Measurements from ENCODE around the gene ALG12. TPM values are rescaled to one million over a fixed set of nuclear protein-coding genes. Genes with fewer than 3 reads are reported as not detected.

The ALG12 gene
- total and polyA plus RNA-seq, 2 of the 8 experiments (the other 6 are each of a cell fraction or from before 2014, with no cell fraction given): 13.4 to 22.5 TPM

DNA sequence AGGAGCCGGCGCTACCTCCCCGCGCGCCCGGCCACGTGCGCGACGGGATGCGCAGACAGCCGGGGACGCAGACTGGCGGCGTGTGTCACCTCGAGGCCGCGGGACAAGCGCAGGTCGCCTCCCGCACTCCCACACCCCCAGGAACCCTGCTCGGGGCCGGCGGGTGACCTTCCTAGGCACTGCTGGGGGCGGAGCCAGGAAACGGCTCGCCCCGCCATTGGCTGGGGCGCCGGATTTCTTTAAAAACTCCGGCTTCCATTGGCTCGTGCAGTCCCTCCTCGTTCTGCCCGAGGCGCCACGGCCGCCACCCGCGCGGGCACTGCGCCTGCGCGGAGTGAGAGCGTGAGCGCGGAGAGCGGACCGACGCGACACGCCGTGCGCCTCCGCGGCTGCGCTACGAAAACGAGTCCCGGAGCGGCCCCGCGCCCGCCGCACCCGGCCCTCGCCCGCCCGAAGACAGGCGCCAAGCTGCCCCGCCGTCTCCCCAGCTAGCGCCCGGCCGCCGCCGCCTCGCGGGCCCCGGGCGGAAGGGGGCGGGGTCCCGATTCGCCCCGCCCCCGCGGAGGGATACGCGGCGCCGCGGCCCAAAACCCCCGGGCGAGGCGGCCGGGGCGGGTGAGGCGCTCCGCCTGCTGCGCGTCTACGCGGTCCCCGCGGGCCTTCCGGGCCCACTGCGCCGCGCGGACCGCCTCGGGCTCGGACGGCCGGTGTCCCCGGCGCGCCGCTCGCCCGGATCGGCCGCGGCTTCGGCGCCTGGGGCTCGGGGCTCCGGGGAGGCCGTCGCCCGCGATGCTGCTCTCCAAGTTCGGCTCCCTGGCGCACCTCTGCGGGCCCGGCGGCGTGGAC, 42.1 kb upstream of the ALG12 start, which contains the start of gene PIM3:
Gene PIM3, plus strand, starts transcription at position 614 of the 846 bp plus-strand sequence. Its CDS starts 176 bp downstream, at position 790.
- Histone ChIP-seq H3K14ac (ENCODE audit: insufficient read length) (no peak within 1 kb of the TSS), H4K5ac (ENCODE audit: insufficient read length, low read depth, low read length) (peak within 1 kb of the TSS; percentile 77), H3K23ac (ENCODE audit: insufficient read length) (no peak within 1 kb of the TSS), H2AFZ (ENCODE audit: low read length) (no peak within 1 kb of the TSS), H3K23me2 (ENCODE audit: low read depth, low read length) (peaks cover 13% of the 10 kb centered on the region; the same call in 1 of the 2 replicates), H3K27me3 (replicated peaks in 1 of 4; ENCODE audit: control insufficient read depth in 3 of 4, extremely low read depth in 1 of 4, insufficient read depth in 3 of 4, low read length in 3 of 4) (peaks cover 0 to 12% (median 6%) of the 10 kb centered on the region in 4 experiments; a peak in 6 of 7 replicates), H3K56ac (replicated peaks; ENCODE audit: insufficient read length, low read depth, low read length) (peak within 1 kb of the TSS; percentile 69), H2AK5ac (ENCODE audit: low read depth, low read length) (no peak within 1 kb of the TSS), H3K4me1 (replicated peaks in 1 of 4; ENCODE audit: control insufficient read depth in 3 of 4, insufficient read depth in 4 of 4, low read length in 3 of 4) (peaks cover 0 to 22% (median 12%) of the 10 kb centered on the region in 4 experiments; a peak in 5 of 7 replicates), H3K36me3 (ENCODE audit: control insufficient read depth in 2 of 4, insufficient read depth in 4 of 4, low read length in 3 of 4) (peaks cover 8 to 18% (median 12%) of the 10 kb centered on the region in 4 experiments; a peak in 6 of 8 replicates), H2BK20ac (ENCODE audit: low read length) (no peak within 1 kb of the TSS), H3K4ac (replicated peaks; ENCODE audit: insufficient read length, low read depth, low read length) (peak within 1 kb of the TSS; percentile 91), H2BK12ac (ENCODE audit: low read depth, low read length) (peak within 1 kb of the TSS; percentile 75; the same call in 1 of the 2 replicates), H3K4me2 (ENCODE audit: insufficient read depth in 1 of 2, low read depth in 2 of 2, low read length in 2 of 2) (peak within 1 kb of the TSS; percentile 51 to 96), H3K4me3 (ENCODE audit: extremely low read depth in 1 of 4, insufficient read depth in 2 of 4, low read depth in 3 of 4, low read length in 4 of 4) (peak within 1 kb of the TSS; percentile 49 to 79 (median 74)), H2BK5ac (ENCODE audit: low read depth, low read length) (peak within 1 kb of the TSS; percentile 44; the same call in 1 of the 2 replicates), H3K9ac (replicated peaks in 1 of 4; ENCODE audit: extremely low read depth in 1 of 4, low read depth in 3 of 4, low read length in 3 of 4) (peak within 1 kb of the TSS; percentile 48 to 83 (median 69); a peak in 6 of 7 replicates), H3K9me3 (ENCODE audit: insufficient read depth in 2 of 2, low read depth in 1 of 2, low read length in 1 of 2) (no peaks in the 10 kb centered on the region), H3K79me1 (ENCODE audit: low read depth, low read length) (0 out of 2 replicates have a peak, but pooled peaks cover 2% of the 10 kb centered on the region), H3K79me2 (ENCODE audit: control insufficient read depth in 1 of 2, insufficient read depth in 2 of 2, low read length in 2 of 2) (peaks cover 0 to 19% of the 10 kb centered on the region in 2 experiments; a peak in 1 of 4 replicates), H4K8ac (ENCODE audit: extremely low read depth, insufficient read depth, low read length) (peak within 1 kb of the TSS; percentile 91), H4K20me1 (replicated peaks in 1 of 2; ENCODE audit: control insufficient read depth in 1 of 2, insufficient read depth in 2 of 2, low read length in 2 of 2) (peaks cover 16 to 20% of the 10 kb centered on the region in 2 experiments), H4K91ac (replicated peaks; ENCODE audit: insufficient read length, low read length) (peak within 1 kb of the TSS; percentile 95), H3K18ac (ENCODE audit: extremely low read depth, low read length) (peak within 1 kb of the TSS; percentile 71), H2BK120ac (replicated peaks; ENCODE audit: low read depth, low read length) (no peak within 1 kb of the TSS), H3K27ac (ENCODE audit: low read depth, low read length) (peak within 1 kb of the TSS; percentile 86; the same call in 1 of the 2 replicates), H2BK15ac (ENCODE audit: low read length) (no peak within 1 kb of the TSS; the same call in 1 of the 2 replicates)
- CTCF ChIA-PET (ENCODE audit: partially characterized antibody): interaction anchor here (1.2 kb wide), 1 partner anchor 14 kb away, joined by 5 read pairs; no protein-coding TSS in a partner anchor
- WGBS, 2 experiments (ENCODE audit: extremely low coverage in 1 of 2, insufficient coverage in 1 of 2, insufficient read length in 1 of 2, insufficient replicate concordance in 2 of 2, low coverage in 1 of 2, low lambda C conversion rate in 2 of 2, missing lambda C conversion rate in 1 of 2): 2% methylated on average over 85 of the region's 137 CpGs; no CpG with 5 or more reads in 1 of the 2 experiments
- no peak for FAIRE-seq
- POLR2A ChIA-PET (ENCODE audit: partially characterized antibody): interaction anchor here (0.9 to 2.6 kb wide), 7 partner anchors 9 to 40 kb away, joined by 3 to 9 read pairs (median 4); no protein-coding TSS in a partner anchor
- DNase-seq (ENCODE audit: low read depth in 1 of 2, low spot score in 2 of 2): peak; percentile 66 to 87
- TF ChIP-seq TBP (IDR thresholded peaks at IDR 0.05; ENCODE audit: low read depth, low read length) (peak; percentile 69; the same call in 1 of the 2 replicates), FOSL1 (IDR thresholded peaks at IDR 0.05; ENCODE audit: insufficient read depth, low read depth, low read length) (no peak), MAFK (IDR thresholded peaks at IDR 0.05; ENCODE audit: low read depth, low read length) (no peak), RBBP5 (IDR thresholded peaks at IDR 0.05; ENCODE audit: borderline replicate concordance, low read depth, low read length) (0 out of 2 replicates have a peak, but pooled peaks have one; percentile 22), EGR1 (IDR thresholded peaks at IDR 0.05; ENCODE audit: borderline replicate concordance, low read depth, low read length) (no peak), JUND (IDR thresholded peaks at IDR 0.05; ENCODE audit: low read length) (no peak), NRF1 (IDR thresholded peaks at IDR 0.05; ENCODE audit: low read depth, low read length) (peak; percentile 55), POU5F1 (IDR thresholded peaks at IDR 0.05; ENCODE audit: low read depth, low read length) (no peak), KDM1A (IDR thresholded peaks at IDR 0.05; ENCODE audit: borderline replicate concordance, low read length) (no peak), CHD1 (IDR thresholded peaks at IDR 0.05; ENCODE audit: low read depth, low read length) (no peak)

Data from H1 (cell line).